ENCODE measurements around the gene ANKFY1. TPM values are rescaled to one million over a fixed set of nuclear protein-coding genes. Genes with fewer than 3 reads are reported as not detected.
"Not testable (repeated sequence)": the region's sequence is repeated elsewhere in the genome, so short reads cannot be mapped to it uniquely, and the experiment has no call there.

ANKFY1 gene
- total RNA-seq, 1 donor from 2014 or later: 37.9 TPM

DNA sequence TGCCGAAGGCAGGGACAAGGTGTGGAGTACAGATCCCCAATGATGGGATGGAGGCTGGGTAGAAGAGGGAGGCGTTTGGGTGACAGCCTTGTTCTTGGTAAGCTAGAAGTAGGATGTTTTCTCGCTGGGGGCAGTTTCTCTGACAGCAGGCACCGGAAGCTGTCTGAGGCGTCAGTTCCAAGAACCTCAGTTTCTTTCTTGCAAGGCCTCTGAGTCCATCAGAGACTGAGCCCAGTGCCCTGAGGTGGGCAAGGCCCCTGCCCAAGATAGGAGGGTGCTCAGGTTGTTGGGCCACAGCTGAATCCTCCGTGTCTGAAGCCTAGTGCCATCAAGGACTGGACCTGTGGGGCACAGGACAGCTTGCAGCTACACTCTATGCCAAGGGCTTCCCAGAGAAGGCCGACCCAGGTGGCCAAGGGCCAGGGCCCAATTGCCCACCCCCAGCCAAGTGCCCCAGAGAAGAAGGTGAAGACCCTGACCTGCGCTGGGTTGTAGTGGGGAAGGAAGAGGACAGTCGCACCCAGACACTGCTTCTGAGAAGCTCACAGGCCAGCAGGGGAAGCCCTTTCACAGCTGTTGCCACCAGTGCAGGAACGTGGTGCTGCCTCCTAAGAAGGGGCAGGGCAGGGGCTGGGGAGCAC, 107.7 kb downstream of the ANKFY1 start:
- DNase-seq: no peak

DNA sequence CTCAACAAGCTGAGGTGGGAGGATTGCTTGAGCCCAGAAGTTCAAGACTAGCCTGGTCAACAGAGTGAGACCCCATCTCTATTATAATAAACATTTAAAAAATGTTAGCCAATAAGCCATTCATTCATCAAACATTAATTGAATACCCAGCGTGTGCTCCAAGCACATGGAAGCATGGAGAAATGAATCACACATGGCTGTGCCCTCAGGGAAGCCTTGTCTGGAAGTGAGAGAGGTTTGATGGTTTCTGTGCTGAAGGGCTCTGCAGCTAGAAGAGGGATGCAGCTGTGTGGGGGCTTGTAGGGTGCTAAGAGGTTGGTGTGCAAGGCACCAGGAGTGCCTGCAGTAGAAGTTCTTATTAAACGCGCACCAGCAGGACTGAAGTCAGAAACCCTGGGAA, 109.6 kb downstream of the ANKFY1 start:
- DNase-seq: no peak

DNA sequence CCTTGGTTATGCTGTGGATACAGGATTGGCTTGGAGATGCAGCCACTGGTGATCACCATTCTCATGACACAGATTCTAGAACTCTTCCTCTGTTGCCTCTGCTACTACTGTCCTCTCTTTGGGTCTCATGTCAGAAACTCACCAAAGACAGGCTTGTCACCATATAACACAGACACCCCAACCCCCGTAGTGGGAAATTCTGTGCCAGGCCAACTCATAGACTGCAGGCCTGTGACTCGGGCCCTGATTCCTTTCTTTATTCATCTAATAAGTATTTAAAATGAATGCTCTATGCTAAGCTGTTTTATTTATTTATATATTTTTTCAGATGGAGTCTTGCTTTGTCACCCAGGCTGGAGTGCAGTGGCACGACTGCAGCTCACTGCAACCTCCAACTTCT, 111.3 kb downstream of the ANKFY1 start:
- no peak for DNase-seq

DNA sequence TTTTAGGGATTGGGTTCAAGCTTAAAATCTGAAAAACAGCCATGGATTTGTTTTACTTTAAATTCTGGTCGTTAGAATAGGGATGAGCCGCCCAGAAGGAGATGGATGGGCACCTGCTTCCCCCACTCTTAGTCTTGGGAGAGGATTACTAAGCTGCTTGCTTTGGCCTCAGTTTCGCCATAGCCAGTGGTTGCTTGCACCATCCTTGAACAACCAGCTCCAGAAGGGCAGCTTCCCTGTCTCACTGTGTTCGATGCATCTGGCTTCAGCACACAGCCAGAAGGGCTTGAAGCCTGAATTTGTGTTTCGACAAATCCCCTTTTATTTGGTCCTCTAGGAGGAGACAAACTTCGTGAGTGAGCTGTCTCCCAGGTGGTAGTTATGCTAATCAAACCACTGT, 113.7 kb downstream of the ANKFY1 start:
- no peak for DNase-seq

DNA sequence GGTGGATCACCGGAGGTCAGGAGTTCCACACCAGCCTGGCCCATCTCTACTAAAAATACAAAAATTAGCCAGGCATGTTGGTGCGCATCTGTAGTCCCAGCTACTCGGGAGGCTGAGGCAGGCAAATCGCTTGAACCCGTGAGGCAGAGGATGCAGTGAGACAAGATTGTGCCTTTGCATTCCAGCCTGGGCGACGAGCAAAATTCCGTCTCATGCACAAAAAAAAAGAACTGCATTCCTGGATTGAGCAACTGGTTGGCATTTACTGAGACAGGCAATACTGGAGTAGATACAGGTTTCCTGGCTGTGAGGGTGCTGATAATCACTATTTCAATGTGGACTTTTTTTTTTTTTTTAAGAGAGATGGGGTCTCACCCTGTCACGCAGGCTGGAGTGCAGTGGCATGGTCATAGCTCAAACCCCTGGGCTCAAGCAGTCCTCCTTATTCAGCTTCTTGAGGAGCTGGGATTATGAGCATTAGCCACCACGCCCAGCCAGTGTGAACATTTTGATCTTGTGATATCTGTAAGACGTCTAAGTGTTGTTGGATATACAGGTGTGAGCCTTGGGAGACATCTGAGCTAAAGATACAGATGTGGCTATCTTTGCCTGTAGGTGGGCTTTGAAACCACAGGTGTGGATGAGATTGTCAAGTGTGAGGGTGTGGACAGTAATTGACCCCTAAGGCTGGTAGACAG, 115.0 kb downstream of the ANKFY1 start:
- no peak for DNase-seq

DNA sequence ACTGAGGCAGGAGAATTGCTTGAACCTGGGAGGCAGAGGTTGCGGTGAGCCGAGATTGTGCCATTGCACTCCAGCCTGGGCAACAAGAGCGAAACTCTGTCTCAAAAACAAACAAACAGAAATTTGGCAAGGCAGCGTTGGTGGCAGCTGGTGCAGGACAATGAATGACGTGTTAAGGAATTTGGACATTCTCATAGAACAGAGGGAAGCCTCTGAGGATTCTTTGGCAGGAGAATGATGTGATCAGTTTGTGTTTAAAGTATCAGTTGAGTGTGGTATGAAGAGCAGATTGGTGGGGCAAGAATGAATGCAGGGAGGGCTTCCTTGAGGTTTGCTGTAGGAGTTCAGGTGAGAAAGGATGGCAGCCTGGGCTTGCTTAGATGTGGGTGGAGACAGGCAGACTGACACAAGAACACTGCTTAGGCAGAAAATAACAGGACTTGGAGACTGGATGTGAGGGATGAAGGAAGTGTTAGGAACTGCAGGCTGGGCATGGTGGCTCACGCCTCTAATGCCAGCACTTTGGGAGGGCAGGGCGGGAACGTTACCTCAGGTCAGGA, 115.9 kb downstream of the ANKFY1 start:
- no peak for DNase-seq

DNA sequence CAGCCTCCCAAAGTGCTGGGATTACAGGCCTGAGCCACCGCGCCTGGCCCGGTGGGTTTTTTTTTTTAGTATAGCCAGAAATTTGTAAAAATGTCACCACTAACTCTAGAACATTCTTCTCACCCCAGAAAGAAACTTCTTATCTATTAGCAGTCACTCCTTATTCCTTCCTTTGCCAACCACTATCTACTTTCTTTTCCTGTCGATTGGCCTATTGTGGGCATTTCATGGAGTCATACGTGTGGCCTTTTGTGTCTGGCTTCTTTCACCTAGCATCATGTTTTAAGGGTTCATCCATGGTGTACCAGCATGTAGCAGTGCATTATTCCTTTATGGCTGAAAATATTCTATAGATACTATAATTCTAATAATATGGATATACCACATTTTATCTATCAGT, 117.1 kb downstream of the ANKFY1 start:
- DNase-seq: no peak

DNA sequence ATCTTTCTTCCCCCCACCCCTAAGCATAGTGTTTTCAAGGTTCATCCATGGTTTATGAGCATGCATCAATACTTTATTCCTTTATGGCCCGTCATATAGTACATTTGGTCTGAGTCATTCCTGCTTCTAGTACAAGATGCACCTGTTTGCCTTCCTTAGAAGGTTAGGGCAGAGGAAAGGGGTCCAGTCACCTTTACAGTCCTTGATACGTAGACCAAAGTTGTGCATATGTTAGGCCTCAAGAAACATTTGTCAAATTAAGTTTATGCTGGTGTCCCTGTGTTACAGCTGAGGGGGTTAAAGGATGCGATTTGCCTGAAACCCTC, 119.4 kb downstream of the ANKFY1 start:
- no peak for DNase-seq

DNA sequence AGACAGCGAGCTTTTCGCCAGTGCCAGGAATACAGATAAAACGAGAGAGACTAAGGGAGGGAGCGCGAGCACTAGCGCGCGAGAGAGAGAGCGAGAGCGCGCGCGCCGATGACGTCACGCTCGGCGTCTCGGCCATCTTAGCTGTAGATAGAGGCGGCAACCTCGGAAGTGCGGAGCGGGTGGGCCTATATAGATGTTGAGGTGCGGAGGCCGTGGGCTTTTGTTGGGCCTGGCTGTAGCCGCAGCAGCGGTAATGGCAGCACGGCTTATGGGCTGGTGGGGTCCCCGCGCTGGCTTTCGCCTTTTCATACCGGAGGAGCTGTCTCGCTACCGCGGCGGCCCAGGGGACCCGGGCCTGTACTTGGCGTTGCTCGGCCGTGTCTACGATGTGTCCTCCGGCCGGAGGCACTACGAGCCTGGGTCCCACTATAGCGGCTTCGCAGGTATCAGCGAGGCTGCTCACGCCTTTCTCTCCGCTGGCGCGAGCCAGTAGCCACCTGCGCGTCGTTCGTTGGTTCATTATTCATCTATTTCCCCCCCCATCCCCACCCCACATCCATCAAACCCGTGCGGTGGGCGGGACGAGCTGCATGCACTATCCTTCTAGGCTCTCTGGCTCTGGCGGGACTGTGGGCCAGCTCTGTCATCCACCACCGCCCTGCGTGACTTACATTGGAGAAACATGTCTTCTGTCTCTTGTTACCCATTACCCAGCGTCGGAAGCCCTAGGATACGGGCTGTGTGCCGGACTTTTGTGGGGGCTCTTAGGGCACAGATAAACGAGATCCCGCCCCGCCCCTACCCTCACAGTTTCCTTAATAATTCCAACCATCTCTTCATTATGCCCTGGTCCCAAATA, 120.0 kb downstream of the ANKFY1 start:
- DNase-seq: peak; percentile 94

DNA sequence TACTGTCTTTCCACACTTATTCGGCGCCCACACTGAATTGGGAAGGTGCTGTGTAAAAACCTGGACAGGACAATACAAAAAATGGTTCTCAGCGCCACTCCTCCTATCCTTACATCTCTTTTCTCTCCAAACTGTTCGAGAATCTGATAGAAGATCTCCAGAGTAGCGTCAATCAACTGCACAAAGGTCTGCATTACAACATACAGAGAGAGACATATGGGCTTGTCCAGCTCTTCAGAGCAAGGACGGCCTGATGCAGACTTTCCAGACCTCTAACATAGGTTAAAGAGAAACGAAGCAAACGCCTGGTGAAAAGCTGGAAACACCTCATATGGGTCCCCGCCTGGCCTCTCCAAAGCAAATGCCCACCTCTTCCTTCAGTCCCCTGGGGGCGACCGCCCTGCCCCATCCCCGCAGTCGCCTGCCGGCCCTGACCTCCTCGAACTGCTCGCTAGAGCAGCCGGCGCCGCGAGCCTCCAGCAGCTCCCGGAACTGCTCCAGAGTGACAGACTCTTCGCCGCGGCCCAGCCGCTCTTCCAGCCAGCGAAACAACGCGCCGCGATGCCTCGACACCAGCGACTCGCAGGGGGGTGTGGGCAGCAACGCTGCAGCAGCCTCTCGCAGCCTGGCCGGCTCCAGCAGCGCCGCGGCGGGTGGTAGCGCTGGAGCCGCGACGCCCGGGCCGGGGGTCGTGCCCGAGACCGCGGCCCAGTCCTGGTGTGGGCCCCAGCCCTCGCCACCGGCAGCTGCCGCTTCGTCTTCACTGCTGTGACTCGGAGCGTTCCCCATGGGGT, 121.5 kb downstream of the ANKFY1 start:
- no peak for DNase-seq

DNA sequence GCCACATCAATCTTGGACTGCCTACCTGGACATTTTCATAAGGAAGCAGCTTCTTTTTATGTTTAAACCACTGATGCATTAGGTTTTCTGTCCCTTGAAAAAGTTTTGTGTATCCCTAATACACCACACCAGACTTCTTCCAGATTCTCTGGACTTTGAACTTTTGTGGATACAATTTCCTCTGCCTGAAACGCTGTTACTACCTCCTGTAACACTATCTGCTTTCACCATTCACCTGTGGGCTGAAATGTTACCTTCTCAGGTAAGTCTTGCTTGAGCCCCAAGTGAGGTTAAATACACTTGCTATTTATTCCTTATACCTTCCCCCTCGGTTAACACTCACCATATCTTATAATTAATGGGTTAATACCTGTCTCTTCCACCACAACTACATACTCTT, 123.7 kb downstream of the ANKFY1 start:
- no peak for DNase-seq

DNA sequence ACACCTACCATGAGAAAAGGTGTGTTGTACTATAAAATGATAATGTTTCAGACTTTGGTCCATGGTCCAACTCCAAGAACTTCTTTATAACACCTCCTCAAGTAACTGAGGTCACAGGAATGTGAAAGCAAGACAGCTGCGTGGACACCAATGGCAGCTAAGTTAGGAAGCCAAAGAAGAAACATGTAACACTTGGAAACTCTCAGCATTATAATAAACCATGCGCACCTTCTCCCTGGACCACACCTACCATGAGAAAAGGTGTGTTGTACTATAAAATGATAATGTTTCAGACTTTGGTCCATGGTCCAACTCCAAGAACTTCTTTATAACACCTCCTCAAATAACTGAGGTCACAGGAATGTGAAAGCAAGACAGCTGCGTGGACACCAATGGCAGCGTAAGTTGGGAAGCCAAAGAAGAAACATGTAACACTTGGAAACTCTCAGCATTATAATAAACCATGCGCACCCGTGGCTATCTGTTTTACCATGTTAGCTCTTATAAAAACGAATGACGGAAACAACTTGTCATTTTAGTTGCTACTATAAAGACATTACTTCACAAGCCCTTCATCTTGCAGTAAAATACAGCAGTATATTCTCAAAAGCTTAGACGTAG, 124.8 kb downstream of the ANKFY1 start:
- not testable (repeated sequence) for DNase-seq

DNA sequence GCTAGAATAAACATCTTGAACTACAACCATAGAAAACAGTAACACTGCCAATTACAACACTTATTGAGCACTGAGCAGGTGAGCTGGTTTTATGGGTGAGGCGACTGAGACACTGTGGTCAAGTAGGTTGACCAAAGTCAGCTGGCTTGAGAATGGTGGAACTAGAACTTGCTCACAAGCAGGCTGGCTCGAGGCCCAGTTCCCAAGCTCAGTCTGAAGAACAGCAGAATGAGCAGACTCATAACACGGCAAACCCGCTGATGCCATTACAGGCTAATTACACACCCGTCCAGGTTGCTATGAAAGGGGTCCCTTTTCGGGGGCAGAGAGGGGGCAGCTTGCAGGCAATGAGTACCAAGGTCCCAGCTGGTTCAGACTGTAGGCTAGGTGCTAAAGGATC, 127.4 kb downstream of the ANKFY1 start:
- no peak for DNase-seq

DNA sequence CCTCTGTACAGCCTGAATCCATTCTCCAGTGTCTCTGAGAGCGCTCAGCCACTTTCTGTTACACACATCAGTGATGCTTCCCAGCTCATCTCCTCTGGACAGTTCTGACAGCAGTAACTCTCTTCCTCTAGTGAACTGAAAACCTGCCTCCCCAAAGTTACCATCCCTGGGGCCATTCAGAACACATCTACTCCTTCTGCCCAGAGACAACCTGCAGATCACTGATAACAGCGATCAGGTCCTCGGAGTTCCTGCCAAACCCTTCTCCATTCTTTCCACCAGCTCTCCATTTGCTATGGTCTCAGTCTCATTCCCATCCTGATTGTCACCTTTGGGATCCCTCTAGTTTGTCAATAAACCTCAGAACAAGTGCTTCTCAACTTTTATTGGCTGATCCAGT, 128.3 kb downstream of the ANKFY1 start:
- DNase-seq: no peak

DNA sequence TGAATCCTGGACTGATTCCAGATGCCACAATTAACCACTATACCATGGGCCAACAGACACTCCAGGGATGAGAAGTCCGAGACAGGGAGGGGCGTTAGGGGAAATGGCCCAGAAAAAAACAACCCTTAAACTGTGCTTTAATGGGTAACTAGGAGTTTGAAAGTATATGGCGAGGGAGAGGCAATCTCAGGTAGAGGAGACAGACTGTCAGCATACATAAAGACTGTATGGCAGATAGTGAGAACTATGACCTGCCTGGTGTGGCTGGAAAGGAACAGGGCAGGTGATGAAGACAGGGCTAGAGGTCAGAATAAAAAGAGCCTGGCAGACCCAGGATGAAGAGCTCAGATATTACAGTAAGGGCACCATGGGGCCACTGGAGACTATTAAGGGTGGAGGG, 129.1 kb downstream of the ANKFY1 start:
- no peak for DNase-seq

DNA sequence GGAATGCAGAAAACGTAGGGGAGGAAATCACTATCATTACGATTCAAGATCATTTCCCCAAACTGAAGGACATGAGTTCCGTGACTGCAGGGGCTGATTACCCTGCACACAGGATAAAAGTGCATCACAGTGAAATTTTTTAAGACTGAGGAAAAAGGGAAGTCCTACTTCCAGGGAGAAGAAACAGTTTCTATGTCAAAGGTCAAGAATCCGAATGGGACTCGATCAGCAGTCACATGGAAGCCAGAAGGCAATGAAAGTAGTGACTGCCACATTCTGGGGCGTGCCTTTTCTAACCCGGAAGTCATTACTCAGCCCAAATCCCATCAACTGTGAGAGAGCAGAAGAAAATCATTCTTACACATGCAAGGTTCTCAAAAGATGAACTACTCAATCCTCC, 133.1 kb downstream of the ANKFY1 start:
- peak; percentile 7 for DNase-seq

DNA sequence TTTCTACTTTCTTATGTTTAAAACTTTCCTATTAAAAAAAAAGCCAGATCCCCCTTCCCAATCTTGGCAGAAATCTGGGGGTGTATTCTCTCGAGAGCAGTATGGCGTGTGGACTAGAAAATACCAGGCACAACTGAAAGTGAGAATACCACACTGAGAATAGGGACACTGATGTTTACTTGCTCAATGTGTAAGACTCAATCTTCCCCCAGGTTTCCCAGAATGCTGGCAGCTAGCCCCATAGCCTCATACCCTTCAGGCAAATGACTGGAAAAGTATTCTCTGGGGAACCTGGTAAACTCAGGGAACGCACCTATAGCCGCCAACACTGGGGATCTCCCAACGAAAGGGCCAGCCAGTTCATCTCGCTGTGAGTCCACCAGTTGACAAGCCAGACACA, 136.2 kb downstream of the ANKFY1 start:
- DNase-seq: no peak

DNA sequence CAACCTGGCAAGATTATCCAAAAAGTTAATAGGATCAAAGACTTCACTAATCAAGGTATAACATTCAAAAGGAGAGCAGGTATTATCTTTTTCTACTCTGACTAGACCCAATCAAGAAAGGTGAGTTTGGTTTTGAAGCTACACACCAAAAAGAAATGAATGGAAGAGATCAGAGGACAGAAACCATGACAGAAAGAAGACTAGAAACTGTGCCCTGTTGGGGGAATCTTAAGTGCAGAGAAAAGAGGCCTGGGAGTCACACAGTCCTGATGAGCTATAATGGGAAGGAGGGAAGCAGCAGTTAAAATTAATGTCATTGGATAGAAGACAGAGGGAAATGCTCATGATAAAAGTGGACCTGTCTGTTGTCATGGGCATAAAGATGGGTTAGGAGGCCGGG, 138.2 kb downstream of the ANKFY1 start:
- DNase-seq: no peak

DNA sequence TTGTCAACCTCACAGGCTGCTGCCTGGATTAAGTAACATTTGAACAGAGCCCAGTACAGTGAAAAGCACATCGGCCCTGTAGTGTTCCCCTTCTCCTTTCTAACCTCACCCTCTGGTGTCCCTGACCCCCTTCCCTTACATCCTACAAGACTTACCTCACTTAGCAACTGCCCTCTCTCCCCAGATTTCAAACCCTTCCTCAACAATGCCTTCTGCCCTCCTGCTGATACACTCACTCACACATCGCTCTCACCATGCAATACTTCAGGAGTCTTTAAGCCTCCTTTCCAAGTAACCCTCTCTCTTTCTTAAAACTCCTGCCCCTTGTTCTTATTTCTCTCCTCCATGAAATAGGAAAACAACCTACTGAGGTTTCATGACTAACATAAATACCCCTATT, 138.8 kb downstream of the ANKFY1 start:
- DNase-seq: no peak

DNA sequence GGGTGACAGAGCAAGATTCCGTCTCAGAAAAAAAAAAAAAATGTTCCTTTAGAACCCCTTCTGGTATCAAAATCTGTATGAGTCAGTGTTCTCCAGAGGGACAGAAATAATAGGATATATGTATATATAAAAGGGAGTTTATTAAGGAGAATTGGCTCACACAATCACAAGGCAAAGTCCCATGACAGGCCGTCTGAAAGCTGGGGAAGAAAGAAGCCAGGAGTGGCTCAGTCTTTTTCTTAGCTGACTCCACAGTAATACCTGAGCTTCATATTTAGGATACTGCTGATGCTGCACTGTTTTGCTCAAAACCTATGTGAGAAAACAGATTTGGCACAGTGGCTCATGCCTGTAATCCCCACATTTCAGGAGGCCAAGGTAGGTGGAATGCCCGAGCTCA, 143.4 kb downstream of the ANKFY1 start:
- DNase-seq: no peak

DNA sequence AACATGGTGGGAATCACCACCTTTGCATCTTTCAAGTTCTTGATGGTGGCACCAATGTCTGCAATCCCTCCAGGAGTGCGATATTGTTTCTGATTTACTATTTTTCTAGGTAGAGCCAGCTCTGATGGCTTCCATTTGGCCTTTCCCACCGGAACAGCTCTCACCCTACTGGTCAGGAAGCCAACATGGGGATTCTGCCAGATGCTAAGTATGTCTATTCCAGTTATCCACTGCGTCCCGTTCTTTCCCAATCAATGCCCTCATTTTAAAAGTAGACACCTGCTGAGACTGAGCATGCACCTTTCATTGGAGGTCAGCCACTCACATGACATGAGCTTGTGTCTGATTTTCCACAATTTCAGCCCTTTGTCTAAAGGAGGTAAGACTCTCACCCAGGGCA, 144.5 kb downstream of the ANKFY1 start:
- no peak for DNase-seq
